Cardiac fibroblast (primary cell): ENCODE results near the gene SEC31B.

ENCODE experiments used
- DNase-seq, 2 donors: peaks; one replicate each; pipeline versions ENCODE4 v3.0.0 to v3.0.0-alpha.2; 2010; ENCODE audit warnings: low read depth in 2 of 2
- H3K4me3 ChIP-seq, 2 donors: replicated peaks in 1 of 2; 1 replicate in 1 of 2; 2 replicates in 1 of 2; pipeline ENCODE4 v1.5.1; 2011; ENCODE audit warnings: low read depth in 2 of 2, low read length in 2 of 2, mild to moderate bottlenecking in 2 of 2, moderate library complexity in 1 of 2
- CTCF ChIP-seq: IDR thresholded peaks from one replicate; pipeline ENCODE4 v1.5.1; 2011; ENCODE audit warnings: low read depth, mild to moderate bottlenecking, low read length, inconsistent platforms

The SEC31B gene

DNA sequence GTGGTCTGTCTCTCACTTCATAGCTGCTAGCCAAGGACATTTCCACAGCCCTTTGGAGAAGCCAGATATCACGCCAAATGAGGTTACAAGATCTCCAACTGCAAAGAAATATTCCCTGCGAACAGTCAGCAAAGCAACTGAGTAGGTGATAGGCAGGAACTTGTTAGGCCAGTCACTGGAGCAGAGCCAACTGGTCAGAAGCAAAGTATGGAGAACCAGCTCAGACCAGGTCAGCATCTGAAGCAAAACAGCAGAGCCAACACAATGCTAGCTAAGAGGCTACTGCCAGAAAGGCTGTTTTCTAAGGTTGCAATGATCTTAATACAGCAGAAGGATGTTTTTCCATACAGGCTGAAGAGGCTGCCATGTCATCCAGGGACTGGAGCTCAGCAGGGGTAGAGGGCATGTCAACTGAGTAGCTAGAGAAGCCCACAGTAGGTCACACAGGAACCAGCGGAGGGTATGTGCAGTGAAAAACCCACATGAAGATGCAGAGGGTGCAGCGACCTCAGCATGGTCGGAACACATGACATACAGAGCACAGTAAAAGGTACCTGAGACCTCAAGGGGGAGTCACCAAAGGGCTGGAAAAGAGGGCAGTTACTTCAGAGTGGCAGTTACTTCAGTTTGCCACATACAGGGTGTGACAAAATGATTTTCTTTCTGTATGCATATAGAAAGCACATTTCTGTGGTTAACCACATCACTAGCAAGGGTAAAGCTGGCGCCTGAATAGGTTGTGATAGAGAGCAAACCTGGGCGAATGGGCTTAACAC is 8.9 kb downstream of the SEC31B start:
- no peak for DNase-seq

DNA sequence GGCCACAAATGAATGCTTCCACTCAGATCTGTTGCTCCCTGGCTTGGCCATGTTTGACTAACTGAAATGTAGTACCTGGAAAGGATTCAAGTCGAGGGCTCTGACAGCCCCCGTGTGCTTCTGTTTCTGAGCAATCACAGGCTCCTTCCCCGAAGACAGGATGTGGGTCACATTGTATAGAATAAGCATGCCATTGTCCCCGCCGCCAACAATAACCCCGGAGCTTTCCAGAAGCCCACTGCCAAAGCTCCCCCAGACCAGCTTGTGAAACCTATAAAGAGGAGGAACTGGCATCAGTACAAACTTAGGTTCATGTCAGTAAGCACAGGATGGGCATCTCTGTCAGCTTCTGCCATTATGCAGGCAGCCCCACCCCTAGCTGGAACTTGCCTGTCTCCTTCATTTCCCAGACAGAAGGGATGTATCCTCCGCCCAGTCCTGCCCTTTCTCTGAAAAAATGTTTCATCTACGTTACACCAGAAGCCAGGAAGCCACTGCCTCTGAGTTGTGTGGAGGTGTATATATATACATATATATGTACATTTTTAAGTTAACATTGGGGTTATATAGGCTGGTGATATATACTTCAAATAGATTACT is 10.3 kb downstream of the SEC31B start:
- no peak for TF ChIP-seq CTCF
- DNase-seq, result peak; percentile 20 to 32
- no peak overlapping the region for H3K4me3 ChIP-seq

More for the DNA sequence above, 8.9 kb downstream of the SEC31B start:
- no peak for TF ChIP-seq CTCF
- no peak overlapping the region for H3K4me3 ChIP-seq

GRCh38 chr10:100508691-100509150 is 10.9 kb downstream of the SEC31B start:
- DNase-seq, result peak; percentile 67 to 76
- no peak overlapping the region for H3K4me3 ChIP-seq

DNA sequence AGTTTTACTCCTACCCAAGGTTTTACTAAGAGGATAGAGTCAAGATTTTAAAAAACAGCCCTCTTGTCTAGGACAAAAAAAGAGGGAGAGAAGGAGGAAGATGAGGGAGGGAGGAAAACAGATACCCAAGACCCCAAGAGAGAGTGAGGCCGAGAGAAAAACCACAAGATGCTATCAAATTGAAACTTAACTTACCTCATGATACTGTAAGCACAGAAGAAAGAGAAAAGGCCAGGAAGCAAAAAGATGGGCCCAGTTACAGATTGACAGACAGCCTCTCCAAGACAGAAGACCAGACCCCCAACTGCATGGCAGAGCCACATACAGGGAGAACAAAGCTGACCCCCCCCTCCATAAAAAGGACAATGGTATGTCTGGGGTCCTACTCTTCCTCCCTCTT is 11.4 kb downstream of the SEC31B start:
- no peak for TF ChIP-seq CTCF
- DNase-seq, result no peak
- no peak overlapping the region for H3K4me3 ChIP-seq

More at GRCh38 chr10:100508691-100509150, 10.9 kb downstream of the SEC31B start:
- TF ChIP-seq CTCF, result peak; percentile 71

- TF ChIP-seq CTCF, result no peak
- no peak for DNase-seq
- H3K4me3 ChIP-seq, result no peak overlapping the region
Measured at GRCh38 chr10:100507357-100507732, 12.3 kb downstream of the SEC31B start.

DNA sequence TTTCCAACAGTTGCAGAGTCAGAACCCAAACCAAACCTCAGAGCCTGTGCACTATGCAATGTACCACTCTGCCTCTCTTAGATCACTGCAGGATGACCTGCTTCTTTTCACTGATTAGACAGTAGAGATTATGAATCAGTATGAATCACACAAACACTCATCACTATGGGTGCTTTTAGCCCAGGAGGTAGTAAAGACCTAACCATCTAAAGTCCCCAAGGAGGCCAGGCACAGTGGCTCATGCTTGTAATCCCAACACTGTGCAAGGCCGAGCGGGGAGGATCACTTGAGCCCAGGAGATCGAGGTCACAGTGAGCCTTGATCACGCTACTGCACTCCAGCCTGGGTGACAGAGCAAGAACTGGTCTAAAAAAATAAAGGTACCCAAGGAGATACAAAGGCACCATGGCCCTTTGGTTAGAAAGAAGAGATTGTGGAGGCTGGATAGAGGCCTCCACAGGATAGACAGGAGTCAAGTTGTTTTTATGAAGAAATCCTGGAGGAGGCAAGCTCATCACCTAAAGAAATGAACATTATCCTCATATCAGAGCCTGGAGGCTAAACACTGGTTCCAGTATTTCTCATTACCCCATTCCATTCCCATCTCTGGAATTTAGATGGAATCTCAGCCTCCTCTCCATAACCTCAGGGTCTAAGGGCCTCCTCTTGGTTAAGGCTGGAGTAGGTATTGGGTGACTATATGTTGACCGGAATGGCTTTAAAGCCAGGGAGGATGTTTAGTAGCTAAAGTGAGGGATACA is 12.9 kb downstream of the SEC31B start:
- no peak overlapping the region for H3K4me3 ChIP-seq
- TF ChIP-seq CTCF, result no peak
- DNase-seq, result peak in 1 of 2 donors; percentile 86
